T-cell (primary cell): ENCODE results near the gene PPP3CA. TPM values are rescaled to one million over a fixed set of nuclear protein-coding genes. Genes with fewer than 3 reads are reported as not detected.

Experiments used
- ATAC-seq, 4 experiments: fragments of 200-7000 bp in 3 of 4; fragments of 150-1000 bp in 1 of 4; cut with Tn5 transposase; replicated peaks in 1 of 4; 1 replicate in 3 of 4; 2 replicates in 1 of 4; pipeline ENCODE4 v1.10.0; 2021; ENCODE audit warnings: moderate library complexity in 3 of 4, mild to moderate bottlenecking in 2 of 4, moderate number of reproducible peaks in 1 of 4
- CTCF ChIA-PET, 2 donors: fragments of 300-600 bp; sonication (Branson Sonifier 250); formaldehyde crosslinking; loops; one replicate each; lab custom pipeline; 2022; ENCODE audit warnings: antibody characterized with exemption in 2 of 2; lab: Charles Lee
- POLR2A ChIA-PET, 2 donors: fragments of 300-600 bp; sonication (Branson Sonifier 250); formaldehyde crosslinking; loops; one replicate each; lab custom pipeline; 2022; ENCODE audit warnings: antibody characterized with exemption in 2 of 2; lab: Charles Lee
- DNase-seq, 35 experiments: peaks; one replicate each; pipeline versions ENCODE4 v3.0.0 to v3.0.0-alpha.2; 2013 to 2023
- H3K27ac ChIP-seq: one replicate; pipeline ENCODE4 v1.5.1; 2013; ENCODE audit warnings: low read length
- H3K27me3 ChIP-seq, 2 experiments: replicated peaks in 1 of 2; 1 replicate in 1 of 2; 2 replicates in 1 of 2; pipeline versions ENCODE4 v1.6.1 to v1.7.0; 2013; ENCODE audit warnings: low read length in 1 of 2, mixed read lengths in 1 of 2; ENCODE audit not compliant: control insufficient read depth in 2 of 2, insufficient read depth in 2 of 2; ENCODE audit errors: extremely low read depth in 1 of 2
- H3K36me3 ChIP-seq, 2 donors: 1 replicate in 1 of 2; 2 replicates in 1 of 2; pipeline versions ENCODE4 v1.6.1 to v1.7.0; 2013; ENCODE audit warnings: low read length in 1 of 2; ENCODE audit not compliant: control insufficient read depth in 2 of 2, insufficient read depth in 1 of 2; ENCODE audit errors: extremely low read depth in 1 of 2
- H3K4me1 ChIP-seq, 2 experiments: 1 replicate in 1 of 2; 2 replicates in 1 of 2; pipeline versions ENCODE4 v1.6.1 to v1.7.0; 2013; ENCODE audit warnings: low read length in 2 of 2, mixed read lengths in 1 of 2; ENCODE audit not compliant: insufficient read depth in 2 of 2, control insufficient read depth in 1 of 2; ENCODE audit errors: extremely low read depth in 1 of 2
- H3K4me3 ChIP-seq, 2 donors: 1 replicate in 1 of 2; 2 replicates in 1 of 2; pipeline versions ENCODE4 v1.5.1 to v1.7.0; 2013; ENCODE audit warnings: mild to moderate bottlenecking in 2 of 2, low read length in 1 of 2, moderate library complexity in 1 of 2; ENCODE audit not compliant: control insufficient read depth in 1 of 2; ENCODE audit errors: extremely low read depth in 1 of 2
- H3K9me3 ChIP-seq: 2 replicates; pipeline ENCODE4 v1.7.0; 2013
- H3K27ac Mint-ChIP-seq, 2 donors: one replicate each; pipeline ENCODE4 v1.8.0; 2020 to 2021; ENCODE audit warnings: mild to moderate bottlenecking in 2 of 2, mixed read lengths in 2 of 2
- H3K27me3 Mint-ChIP-seq, 2 donors: one replicate each; pipeline ENCODE4 v1.8.0; 2021 to 2022; ENCODE audit warnings: mixed read lengths in 2 of 2
- H3K36me3 Mint-ChIP-seq: one replicate; pipeline ENCODE4 v1.8.0; 2021; ENCODE audit warnings: mixed read lengths
- H3K4me1 Mint-ChIP-seq, 3 donors: one replicate each; pipeline ENCODE4 v1.8.0; 2020 to 2022; ENCODE audit warnings: mixed read lengths in 3 of 3, mild to moderate bottlenecking in 1 of 3
- H3K4me3 Mint-ChIP-seq, 3 donors: one replicate each; pipeline ENCODE4 v1.8.0; 2020 to 2022; ENCODE audit warnings: mild to moderate bottlenecking in 3 of 3, mixed read lengths in 3 of 3, moderate library complexity in 3 of 3
- H3K9me3 Mint-ChIP-seq, 3 donors: one replicate each; pipeline ENCODE4 v1.8.0; 2020 to 2022; ENCODE audit warnings: mixed read lengths in 3 of 3
- WGBS: methylation state at CpG from one replicate; pipeline ENCODE4 v1.1.5; 2013; ENCODE audit warnings: missing lambda C conversion rate; ENCODE audit not compliant: insufficient coverage; 5-methylcytosine and 5-hydroxymethylcytosine counted together
- total RNA-seq, 35 experiments: library from RNA in 6 of 35; stranded (reverse) in 6 of 35; fragments of 120-200 nt in 1 of 35; gene quantifications; one replicate each; pipeline versions ENCODE4 v1.2.1 to v1.2.4 and lab custom pipeline; 2013 to 2026

Gene PPP3CA
- total RNA-seq, 5 donors from 2014 or later (not counting 1 experiment from before 2014, with no cell fraction given), result 28.2 to 35.7 (median 33.5) TPM

DNA sequence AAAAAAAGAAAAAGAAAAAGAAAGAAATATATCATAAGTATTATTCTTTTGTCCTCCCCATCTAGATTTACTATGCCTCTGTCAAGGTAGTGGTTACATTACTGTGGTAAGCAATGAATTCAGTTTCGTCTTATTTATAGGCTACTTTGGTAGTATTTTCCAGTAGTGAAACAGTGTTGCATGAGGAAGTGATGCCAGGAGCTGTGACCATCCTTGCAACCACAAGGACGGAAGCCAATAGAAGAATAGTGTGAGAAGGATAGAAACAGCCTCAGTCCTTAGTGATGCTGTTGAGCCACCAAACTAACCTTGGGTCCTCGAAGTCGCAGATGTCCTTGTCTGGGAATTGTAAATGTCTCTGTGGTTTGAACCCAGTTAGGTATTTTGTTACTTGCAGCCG, 328.5 kb downstream of the PPP3CA start:
- ATAC-seq (no peak), DNase-seq (peak in 2 of 35 experiments; percentile 14 to 43)
- CTCF ChIA-PET, result interaction anchor here in 1 of 2 donors (0.6 to 0.7 kb wide), 2 partner anchors 17 to 27 kb away, joined by 3 to 4 read pairs; no protein-coding TSS in a partner anchor
- no peaks in the 10 kb centered on the region for H3K9me3 ChIP-seq
- H3K27me3 ChIP-seq, result no peaks in the 10 kb centered on the region
- peaks cover 0 to 4% of the 10 kb centered on the region in 2 donors for H3K36me3 ChIP-seq
- peak overlapping the region; percentile 76 to 94 for H3K27ac Mint-ChIP-seq
- H3K27me3 Mint-ChIP-seq, result no peaks in the 10 kb centered on the region
- H3K4me1 ChIP-seq, result peaks cover 12 to 25% of the 10 kb centered on the region in 2 experiments
- H3K9me3 Mint-ChIP-seq, result no peaks in the 10 kb centered on the region
- H3K4me1 Mint-ChIP-seq, result peaks cover 39 to 72% (median 53%) of the 10 kb centered on the region in 3 donors
- H3K27ac ChIP-seq, result peak overlapping the region; percentile 78
- H3K4me3 Mint-ChIP-seq, result no peak overlapping the region
- POLR2A ChIA-PET, result interaction anchor here in 1 of 2 donors (0.6 kb wide), 1 partner anchor 659 kb away, joined by 3 read pairs; no protein-coding TSS in a partner anchor
- 69% methylated on average over 2 of the region's 5 CpGs for WGBS
- peaks cover 12% of the 10 kb centered on the region for H3K36me3 Mint-ChIP-seq
- no peak overlapping the region for H3K4me3 ChIP-seq

DNA sequence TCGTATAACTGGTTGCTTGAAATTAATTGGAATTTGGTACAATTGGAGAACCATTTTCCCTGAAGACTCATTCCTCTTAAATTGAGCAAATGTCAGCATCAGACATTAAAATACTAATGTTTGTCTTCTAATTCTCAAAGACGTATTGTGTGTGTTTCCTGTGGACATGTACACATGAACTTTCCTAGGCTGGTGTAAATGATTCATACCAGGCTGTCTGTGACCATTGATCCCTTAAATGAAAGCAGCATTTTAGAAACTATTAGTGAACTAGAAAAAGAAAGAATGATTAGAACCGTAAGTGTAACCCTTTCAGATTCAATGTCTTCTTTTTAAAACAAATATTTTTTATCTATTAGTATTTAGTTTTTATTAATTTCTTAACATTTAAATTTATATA, 332.9 kb downstream of the PPP3CA start:
- ATAC-seq (no peak), DNase-seq (no peak)
- ChIA-PET CTCF (no interaction called here), POLR2A (no interaction called here)
- Mint-ChIP-seq H3K4me1 (peaks cover 24 to 55% (median 31%) of the 10 kb centered on the region in 3 donors), H3K36me3 (no peaks in the 10 kb centered on the region), H3K27ac (no peak overlapping the region), H3K27me3 (no peaks in the 10 kb centered on the region), H3K9me3 (no peaks in the 10 kb centered on the region), H3K4me3 (no peak overlapping the region)
- Histone ChIP-seq H3K4me3 (no peak overlapping the region), H3K4me1 (peaks cover 2 to 20% of the 10 kb centered on the region in 2 experiments), H3K27me3 (no peaks in the 10 kb centered on the region), H3K27ac (no peak overlapping the region), H3K36me3 (no peaks in the 10 kb centered on the region), H3K9me3 (no peaks in the 10 kb centered on the region)
- no CpG with 5 or more reads among the region's 3 CpGs for WGBS

DNA sequence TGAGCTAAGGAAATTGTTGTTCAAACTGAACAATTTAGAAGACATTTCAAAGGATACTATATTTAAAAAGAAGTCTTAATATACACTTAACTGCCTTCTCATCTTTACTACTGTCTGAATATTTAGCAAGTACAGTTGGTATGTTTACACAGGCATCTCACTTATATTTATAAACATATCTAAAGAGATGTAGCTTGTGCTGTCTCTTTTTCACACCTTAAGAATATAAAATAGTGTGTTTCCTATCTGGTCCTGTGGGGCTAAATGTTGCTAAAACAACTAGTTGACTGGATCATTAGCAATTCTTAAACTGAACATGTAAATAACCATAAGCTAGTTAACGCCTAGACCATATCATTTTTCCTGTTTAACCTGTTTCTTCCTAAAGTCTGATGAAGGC, 336.3 kb downstream of the PPP3CA start:
- Histone ChIP-seq H3K9me3 (no peaks in the 10 kb centered on the region), H3K4me1 (peaks cover 0 to 3% of the 10 kb centered on the region in 2 experiments), H3K27ac (no peak overlapping the region), H3K27me3 (no peaks in the 10 kb centered on the region), H3K36me3 (no peaks in the 10 kb centered on the region), H3K4me3 (no peak overlapping the region)
- Mint-ChIP-seq H3K27ac (no peak overlapping the region), H3K4me3 (no peak overlapping the region), H3K4me1 (peaks cover 6 to 34% (median 14%) of the 10 kb centered on the region in 3 donors), H3K27me3 (no peaks in the 10 kb centered on the region), H3K36me3 (no peaks in the 10 kb centered on the region), H3K9me3 (no peaks in the 10 kb centered on the region)
- ChIA-PET CTCF (no interaction called here), POLR2A (interaction anchor here in 1 of 2 donors (0.6 kb wide), 1 partner anchor 14 kb away, joined by 5 read pairs; no protein-coding TSS in a partner anchor)
- ATAC-seq (no peak), DNase-seq (no peak)
- WGBS, result no CpG with 5 or more reads among the region's 1 CpG

DNA sequence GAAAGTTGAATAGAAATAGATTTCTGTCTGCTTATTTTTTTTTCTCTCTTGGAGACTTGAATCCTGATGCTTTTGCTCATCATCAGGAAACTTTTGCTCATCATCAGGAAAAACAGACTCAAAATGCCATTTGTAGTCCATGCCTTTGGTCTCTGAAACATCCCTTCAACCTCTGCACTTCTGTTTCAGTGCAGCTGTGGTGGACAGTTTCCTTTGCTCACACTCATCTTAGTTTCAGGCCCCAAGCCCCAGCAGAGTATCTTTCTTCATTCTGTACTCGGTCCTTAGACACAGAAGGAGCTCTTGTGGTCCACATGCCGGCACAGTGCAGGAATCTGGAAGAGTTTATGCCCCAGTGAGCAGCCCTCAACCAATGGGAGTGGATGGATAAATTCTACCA, 337.9 kb downstream of the PPP3CA start:
- ATAC-seq (peak in 1 of 4 experiments; percentile 27), DNase-seq (no peak)
- ChIA-PET CTCF (interaction anchor here in 1 of 2 donors (0.6 kb wide), 1 partner anchor 821 kb away, joined by 7 read pairs; no protein-coding TSS in a partner anchor), POLR2A (interaction anchor here in 1 of 2 donors (0.7 kb wide), 1 partner anchor 67 kb away, joined by 4 read pairs; no protein-coding TSS in a partner anchor)
- H3K4me1 ChIP-seq, result peaks cover 0 to 3% of the 10 kb centered on the region in 2 experiments
- H3K4me3 ChIP-seq, result no peak overlapping the region
- Mint-ChIP-seq H3K36me3 (no peaks in the 10 kb centered on the region), H3K9me3 (peaks cover 0 to 8% (median 0%) of the 10 kb centered on the region in 3 donors), H3K4me3 (no peak overlapping the region), H3K4me1 (peaks cover 6 to 27% (median 11%) of the 10 kb centered on the region in 3 donors), H3K27ac (peak overlapping the region in 1 of 2 donors; percentile 53), H3K27me3 (no peaks in the 10 kb centered on the region)
- WGBS, result no CpG with 5 or more reads among the region's 2 CpGs
- H3K27me3 ChIP-seq, result no peaks in the 10 kb centered on the region
- no peak overlapping the region for H3K27ac ChIP-seq
- no peaks in the 10 kb centered on the region for H3K9me3 ChIP-seq
- no peaks in the 10 kb centered on the region for H3K36me3 ChIP-seq

DNA sequence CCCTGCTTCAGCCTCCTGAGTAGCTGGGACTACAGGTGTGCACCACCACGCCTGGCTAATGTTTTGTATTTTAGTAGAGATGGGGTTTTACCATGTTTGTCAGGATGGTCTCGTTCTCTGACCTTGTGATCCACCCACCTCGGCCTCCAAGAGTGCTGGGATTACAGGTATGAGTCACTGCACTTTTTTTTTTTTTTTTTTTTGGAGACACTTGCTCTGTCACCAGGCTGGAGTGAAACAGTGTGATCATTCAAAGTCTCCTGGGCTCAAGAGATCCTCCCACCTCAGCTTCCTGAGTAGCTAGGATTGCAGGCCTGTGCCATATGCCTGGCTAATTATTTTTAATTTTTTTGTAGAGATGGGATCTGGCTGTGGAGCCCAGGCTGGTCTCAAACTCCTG, 338.8 kb downstream of the PPP3CA start:
- ChIA-PET POLR2A (interaction anchor here (0.6 kb wide), 3 partner anchors 83 to 185 kb away, joined by 3 read pairs; no protein-coding TSS in a partner anchor), CTCF (interaction anchor here (0.7 kb wide), 2 partner anchors 10 to 20 kb away, joined by 4 to 10 read pairs; no protein-coding TSS in a partner anchor)
- no peaks in the 10 kb centered on the region for H3K9me3 ChIP-seq
- peaks cover 6 to 20% (median 11%) of the 10 kb centered on the region in 3 donors for H3K4me1 Mint-ChIP-seq
- 100% methylated on average over 1 of the region's 3 CpGs for WGBS
- no peaks in the 10 kb centered on the region for H3K36me3 ChIP-seq
- H3K27ac Mint-ChIP-seq, result no peak overlapping the region
- no peak for ATAC-seq
- H3K4me1 ChIP-seq, result peaks cover 0 to 3% of the 10 kb centered on the region in 2 experiments
- H3K27me3 ChIP-seq, result no peaks in the 10 kb centered on the region
- no peaks in the 10 kb centered on the region for H3K36me3 Mint-ChIP-seq
- peaks cover 1 to 17% (median 5%) of the 10 kb centered on the region in 3 donors for H3K9me3 Mint-ChIP-seq
- no peak overlapping the region for H3K4me3 ChIP-seq
- H3K27me3 Mint-ChIP-seq, result no peaks in the 10 kb centered on the region
- no peak for DNase-seq
- H3K4me3 Mint-ChIP-seq, result no peak overlapping the region
- no peak overlapping the region for H3K27ac ChIP-seq

DNA sequence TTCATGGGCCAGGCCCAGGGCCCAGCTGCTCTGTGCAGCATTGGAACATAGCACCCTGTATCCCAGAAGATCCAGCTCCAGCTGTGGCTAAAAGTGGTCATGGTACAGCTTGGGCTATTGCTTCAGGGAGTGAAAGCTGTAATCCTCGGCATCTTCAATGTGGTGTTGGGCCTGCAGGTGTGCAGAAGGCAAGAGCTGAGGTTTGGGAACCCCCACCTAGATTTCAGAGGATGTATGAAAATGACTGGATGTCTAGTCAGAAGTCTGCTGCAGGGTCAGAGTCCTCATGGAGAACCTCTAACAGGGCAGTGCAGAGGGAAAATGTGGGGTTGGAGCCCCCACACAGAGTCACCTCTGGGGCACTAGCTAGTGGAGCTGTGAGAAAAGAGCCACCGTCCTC, 341.7 kb downstream of the PPP3CA start:
- peaks cover 6 to 17% (median 10%) of the 10 kb centered on the region in 3 donors for H3K4me1 Mint-ChIP-seq
- H3K9me3 Mint-ChIP-seq, result peaks cover 3 to 23% (median 11%) of the 10 kb centered on the region in 3 donors
- ChIA-PET POLR2A (no interaction called here), CTCF (interaction anchor here in 1 of 2 donors (0.6 kb wide), 1 partner anchor 146 kb away, joined by 3 read pairs; no protein-coding TSS in a partner anchor)
- Histone ChIP-seq H3K4me3 (no peak overlapping the region), H3K36me3 (no peaks in the 10 kb centered on the region), H3K9me3 (no peaks in the 10 kb centered on the region), H3K4me1 (peaks cover 0 to 3% of the 10 kb centered on the region in 2 experiments), H3K27ac (no peak overlapping the region), H3K27me3 (no peaks in the 10 kb centered on the region)
- DNase-seq, result no peak
- no peaks in the 10 kb centered on the region for H3K27me3 Mint-ChIP-seq
- no peaks in the 10 kb centered on the region for H3K36me3 Mint-ChIP-seq
- 94% methylated on average over 2 of the region's 2 CpGs for WGBS
- no peak for ATAC-seq
- H3K4me3 Mint-ChIP-seq, result no peak overlapping the region
- no peak overlapping the region for H3K27ac Mint-ChIP-seq
